Mesothelial cell of epicardium (in vitro differentiated cells): ENCODE measurements around the gene PLAAT2. TPM values are rescaled to one million over a fixed set of nuclear protein-coding genes. Genes with fewer than 3 reads are reported as not detected.

Source experiments
- DNase-seq, 2 experiments: peaks; one replicate each; pipeline ENCODE4 v3.0.0; 2021; ENCODE audit warnings: low spot score in 2 of 2; ENCODE audit not compliant: unreplicated experiment in 2 of 2
- H3K27ac Mint-ChIP-seq: 2 replicates; pipeline ENCODE4 v1.8.0; 2021; ENCODE audit warnings: mixed read lengths
- H3K27me3 Mint-ChIP-seq: 2 replicates; pipeline ENCODE4 v1.8.0; 2021; ENCODE audit warnings: low read depth, mixed read lengths
- H3K36me3 Mint-ChIP-seq: 2 replicates; pipeline ENCODE4 v1.8.0; 2021; ENCODE audit warnings: mixed read lengths
- H3K4me1 Mint-ChIP-seq: 2 replicates; pipeline ENCODE4 v1.8.0; 2021; ENCODE audit warnings: mixed read lengths
- H3K4me3 Mint-ChIP-seq: 2 replicates; pipeline ENCODE4 v1.8.0; 2021; ENCODE audit warnings: mild to moderate bottlenecking, moderate library complexity, mixed read lengths
- H3K9me3 Mint-ChIP-seq: 2 replicates; pipeline ENCODE4 v1.8.0; 2021; ENCODE audit warnings: mixed read lengths
- total RNA-seq: library from RNA; stranded (reverse); gene quantifications from 3 replicates; pipeline ENCODE4 v1.2.1, GENCODE V29; 2021
- TF ChIP-seq, protein P1 (sequence below): fragments of 200-600 bp; sonication (generic); IDR thresholded peaks from one replicate; pipeline ENCODE4 v1.5.0; 2021; ENCODE audit warnings: antibody characterized with exemption; ENCODE audit not compliant: unreplicated experiment

PLAAT2 gene
- total RNA-seq, 1 donor from 2014 or later: not detected

DNA sequence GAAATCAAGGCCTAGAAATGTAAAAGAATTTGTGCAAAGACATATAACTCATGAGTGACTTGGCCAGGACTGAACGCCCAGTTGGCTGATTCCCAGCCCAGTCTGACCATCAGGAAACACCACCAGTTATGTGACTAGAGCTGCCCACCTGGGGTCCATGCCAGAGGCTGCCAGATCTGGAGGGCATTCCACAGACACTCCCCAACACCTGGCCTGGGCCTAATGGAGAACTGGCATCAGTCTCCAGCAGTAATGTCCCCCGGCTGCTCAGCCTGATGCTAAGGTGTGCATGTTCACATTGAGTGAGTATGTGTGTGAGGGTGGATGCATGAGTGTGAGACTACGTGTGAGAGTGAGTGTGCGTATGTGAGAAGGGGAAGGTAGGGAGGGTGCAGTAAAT lies 35.4 kb upstream of the PLAAT2 start:
- DNase-seq: no peak
- Mint-ChIP-seq H3K27me3 (no peaks in the 10 kb centered on the region), H3K4me3 (no peak overlapping the region), H3K27ac (no peak overlapping the region), H3K9me3 (no peaks in the 10 kb centered on the region), H3K4me1 (no peaks in the 10 kb centered on the region), H3K36me3 (no peaks in the 10 kb centered on the region)
- TF ChIP-seq, protein P1, sequence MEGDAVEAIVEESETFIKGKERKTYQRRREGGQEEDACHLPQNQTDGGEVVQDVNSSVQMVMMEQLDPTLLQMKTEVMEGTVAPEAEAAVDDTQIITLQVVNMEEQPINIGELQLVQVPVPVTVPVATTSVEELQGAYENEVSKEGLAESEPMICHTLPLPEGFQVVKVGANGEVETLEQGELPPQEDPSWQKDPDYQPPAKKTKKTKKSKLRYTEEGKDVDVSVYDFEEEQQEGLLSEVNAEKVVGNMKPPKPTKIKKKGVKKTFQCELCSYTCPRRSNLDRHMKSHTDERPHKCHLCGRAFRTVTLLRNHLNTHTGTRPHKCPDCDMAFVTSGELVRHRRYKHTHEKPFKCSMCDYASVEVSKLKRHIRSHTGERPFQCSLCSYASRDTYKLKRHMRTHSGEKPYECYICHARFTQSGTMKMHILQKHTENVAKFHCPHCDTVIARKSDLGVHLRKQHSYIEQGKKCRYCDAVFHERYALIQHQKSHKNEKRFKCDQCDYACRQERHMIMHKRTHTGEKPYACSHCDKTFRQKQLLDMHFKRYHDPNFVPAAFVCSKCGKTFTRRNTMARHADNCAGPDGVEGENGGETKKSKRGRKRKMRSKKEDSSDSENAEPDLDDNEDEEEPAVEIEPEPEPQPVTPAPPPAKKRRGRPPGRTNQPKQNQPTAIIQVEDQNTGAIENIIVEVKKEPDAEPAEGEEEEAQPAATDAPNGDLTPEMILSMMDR: no peak

DNA sequence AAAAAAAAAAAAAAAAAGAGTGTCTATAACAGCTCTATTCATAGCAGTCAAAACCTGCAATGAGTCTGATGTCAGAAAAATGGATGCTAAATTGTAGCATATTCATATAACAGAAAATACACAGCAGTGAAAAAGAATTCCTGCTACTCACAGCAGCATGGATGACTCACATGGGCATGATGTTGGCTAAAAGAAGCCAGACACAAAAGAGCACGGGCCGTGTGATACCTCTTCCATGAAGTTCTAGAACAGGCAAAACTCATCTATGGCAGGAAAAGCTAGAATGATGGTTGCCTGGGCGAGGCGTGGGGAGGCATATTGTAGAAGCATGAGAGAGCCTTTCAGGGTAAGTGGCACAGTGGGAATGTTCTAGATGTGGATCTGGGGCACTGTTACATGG lies 32.1 kb upstream of the PLAAT2 start:
- Mint-ChIP-seq H3K27ac (no peak overlapping the region), H3K9me3 (no peaks in the 10 kb centered on the region), H3K27me3 (no peaks in the 10 kb centered on the region), H3K36me3 (no peaks in the 10 kb centered on the region), H3K4me3 (no peak overlapping the region), H3K4me1 (no peaks in the 10 kb centered on the region)
- DNase-seq: no peak
- TF ChIP-seq, protein P1: no peak

- no peak overlapping the region for H3K4me3 Mint-ChIP-seq
- H3K4me1 Mint-ChIP-seq: no peaks in the 10 kb centered on the region
- TF ChIP-seq, protein P1: no peak
- no peak for DNase-seq
- H3K27ac Mint-ChIP-seq: no peak overlapping the region
- H3K36me3 Mint-ChIP-seq: no peaks in the 10 kb centered on the region
- H3K9me3 Mint-ChIP-seq: no peaks in the 10 kb centered on the region
- H3K27me3 Mint-ChIP-seq: no peaks in the 10 kb centered on the region
These were observed 29.8 kb upstream of the PLAAT2 start for GRCh38 chr11:63592975-63593395.

GRCh38 chr11:63590024-63590788 lies 27.0 kb upstream of the PLAAT2 start:
- no peak overlapping the region for H3K27ac Mint-ChIP-seq
- no peak overlapping the region for H3K4me3 Mint-ChIP-seq
- H3K4me1 Mint-ChIP-seq: no peaks in the 10 kb centered on the region
- TF ChIP-seq, protein P1: no peak
- H3K27me3 Mint-ChIP-seq: no peaks in the 10 kb centered on the region
- no peaks in the 10 kb centered on the region for H3K36me3 Mint-ChIP-seq
- no peak for DNase-seq
- no peaks in the 10 kb centered on the region for H3K9me3 Mint-ChIP-seq

DNA sequence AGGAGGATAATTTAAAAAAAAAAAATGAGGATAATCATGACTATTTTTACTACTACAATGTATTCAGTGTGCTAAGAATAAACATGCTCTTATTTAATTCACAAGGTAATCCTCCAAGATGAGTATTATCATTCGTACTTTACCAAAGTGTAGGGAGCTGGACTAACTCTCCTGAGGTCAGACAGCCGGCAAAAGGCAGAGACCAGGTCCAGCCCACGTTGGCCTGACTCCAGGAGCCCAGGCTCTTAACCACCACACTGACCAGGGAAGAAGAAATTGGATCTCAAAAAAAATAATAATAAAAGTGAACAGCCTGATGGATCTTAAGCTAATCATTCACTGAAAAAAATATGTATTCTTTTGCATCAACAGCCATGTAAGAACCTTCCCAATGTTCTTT lies 25.8 kb upstream of the PLAAT2 start:
- DNase-seq: no peak
- no peaks in the 10 kb centered on the region for H3K36me3 Mint-ChIP-seq
- TF ChIP-seq, protein P1: no peak
- H3K4me3 Mint-ChIP-seq: no peak overlapping the region
- no peak overlapping the region for H3K27ac Mint-ChIP-seq
- no peaks in the 10 kb centered on the region for H3K27me3 Mint-ChIP-seq
- no peaks in the 10 kb centered on the region for H3K4me1 Mint-ChIP-seq
- no peaks in the 10 kb centered on the region for H3K9me3 Mint-ChIP-seq
